C4-2B (cell line): ENCODE measurements around the gene TAS1R3.

Experiments used
- H3K27ac ChIP-seq: fragments of 450-650 bp; 2 replicates; pipeline ENCODE4 v1.5.1; 2017
- ZFX ChIP-seq: fragments of 450-650 bp; IDR thresholded peaks from 2 replicates; pipeline ENCODE4 v1.6.1; 2017
- TF ChIP-seq, protein P1 (sequence below): fragments of 450-650 bp; conservative IDR thresholded peaks from 2 replicates; pipeline ENCODE4 v1.5.1; 2017; ENCODE audit warnings: mild to moderate bottlenecking

Gene TAS1R3

DNA sequence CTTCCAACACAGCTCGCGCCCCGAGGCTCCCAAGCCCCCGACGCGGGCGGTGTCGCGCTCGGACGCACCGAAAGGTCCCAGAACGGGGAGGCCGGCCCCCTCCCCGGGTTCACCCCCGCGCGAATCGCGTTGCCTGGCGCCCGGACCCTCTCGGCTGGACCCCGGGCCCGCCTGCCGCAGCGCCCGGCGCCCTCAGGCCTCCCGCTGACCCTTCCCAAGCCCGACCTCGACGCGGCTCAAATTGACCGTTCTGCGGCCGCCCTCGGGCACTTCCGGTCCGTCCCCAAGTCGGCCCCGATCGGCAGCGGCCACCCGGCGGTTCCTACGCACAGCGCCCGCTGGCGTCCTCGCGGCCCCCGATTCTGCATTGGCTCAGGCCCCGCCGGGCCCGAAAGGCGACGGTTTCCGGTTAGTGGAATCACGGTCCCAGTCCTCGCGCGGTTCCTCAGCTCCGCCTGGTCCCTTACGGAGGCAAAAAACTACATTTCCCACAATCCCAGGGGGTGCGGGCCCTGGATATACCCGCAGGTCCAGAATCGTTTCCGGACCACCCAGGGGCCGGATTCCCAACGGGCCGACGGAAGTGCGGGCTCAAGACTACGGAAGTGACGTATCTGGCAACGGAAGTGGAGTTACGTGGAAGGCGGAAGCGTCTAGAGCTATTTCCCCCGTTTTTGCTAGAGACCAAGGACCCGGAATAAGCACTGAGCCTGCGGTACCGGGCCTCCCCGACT lies 44.0 kb downstream of the TAS1R3 start, which contains the start of gene AURKAIP1:
AURKAIP1 (minus strand) TSS at position 279 of the 734 bp plus-strand sequence. CDS start 451 bp downstream, outside the sequence.
- H3K27ac ChIP-seq, result peak within 1 kb of the TSS; percentile 96
- TF ChIP-seq ZFX, result peak; percentile 80; the same call in 1 of the 2 replicates
- TF ChIP-seq, protein P1, sequence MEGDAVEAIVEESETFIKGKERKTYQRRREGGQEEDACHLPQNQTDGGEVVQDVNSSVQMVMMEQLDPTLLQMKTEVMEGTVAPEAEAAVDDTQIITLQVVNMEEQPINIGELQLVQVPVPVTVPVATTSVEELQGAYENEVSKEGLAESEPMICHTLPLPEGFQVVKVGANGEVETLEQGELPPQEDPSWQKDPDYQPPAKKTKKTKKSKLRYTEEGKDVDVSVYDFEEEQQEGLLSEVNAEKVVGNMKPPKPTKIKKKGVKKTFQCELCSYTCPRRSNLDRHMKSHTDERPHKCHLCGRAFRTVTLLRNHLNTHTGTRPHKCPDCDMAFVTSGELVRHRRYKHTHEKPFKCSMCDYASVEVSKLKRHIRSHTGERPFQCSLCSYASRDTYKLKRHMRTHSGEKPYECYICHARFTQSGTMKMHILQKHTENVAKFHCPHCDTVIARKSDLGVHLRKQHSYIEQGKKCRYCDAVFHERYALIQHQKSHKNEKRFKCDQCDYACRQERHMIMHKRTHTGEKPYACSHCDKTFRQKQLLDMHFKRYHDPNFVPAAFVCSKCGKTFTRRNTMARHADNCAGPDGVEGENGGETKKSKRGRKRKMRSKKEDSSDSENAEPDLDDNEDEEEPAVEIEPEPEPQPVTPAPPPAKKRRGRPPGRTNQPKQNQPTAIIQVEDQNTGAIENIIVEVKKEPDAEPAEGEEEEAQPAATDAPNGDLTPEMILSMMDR, result no peak

DNA sequence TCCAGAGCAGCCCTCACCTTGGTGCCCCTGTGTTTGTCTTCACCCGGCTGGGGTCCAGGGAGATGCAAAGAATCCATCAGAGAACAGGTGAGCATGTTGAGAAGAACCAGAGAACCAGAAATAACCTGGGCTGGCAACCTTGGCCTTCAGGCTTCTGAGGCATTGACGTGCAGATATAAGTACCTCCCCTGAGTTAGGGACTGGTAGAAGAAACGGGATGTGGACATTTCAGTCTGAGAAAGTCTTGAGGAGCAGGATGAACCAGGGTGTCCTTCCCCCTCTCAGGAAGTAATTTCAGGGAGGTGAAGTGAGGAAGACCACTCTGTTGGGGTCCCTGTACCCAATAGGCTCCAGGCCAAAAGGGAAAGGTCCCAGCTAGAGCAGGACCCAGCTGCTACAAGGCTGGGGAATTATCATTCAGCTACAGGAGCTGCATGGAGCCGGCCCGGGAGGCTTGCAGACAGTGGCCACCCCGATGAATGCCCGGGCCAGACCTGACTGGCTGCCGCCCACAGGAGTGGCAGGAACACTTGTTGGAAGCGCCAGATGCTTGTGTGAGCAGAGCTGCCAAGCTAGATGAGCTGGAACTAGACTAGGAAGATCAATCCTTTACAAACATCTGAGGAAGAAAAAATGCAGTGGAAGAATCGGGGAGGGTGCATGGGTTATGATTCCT lies 45.6 kb downstream of the TAS1R3 start:
- no peak overlapping the region; the same call in 1 of the 2 replicates for H3K27ac ChIP-seq
- no peak for TF ChIP-seq ZFX
- TF ChIP-seq, protein P1, result no peak

DNA sequence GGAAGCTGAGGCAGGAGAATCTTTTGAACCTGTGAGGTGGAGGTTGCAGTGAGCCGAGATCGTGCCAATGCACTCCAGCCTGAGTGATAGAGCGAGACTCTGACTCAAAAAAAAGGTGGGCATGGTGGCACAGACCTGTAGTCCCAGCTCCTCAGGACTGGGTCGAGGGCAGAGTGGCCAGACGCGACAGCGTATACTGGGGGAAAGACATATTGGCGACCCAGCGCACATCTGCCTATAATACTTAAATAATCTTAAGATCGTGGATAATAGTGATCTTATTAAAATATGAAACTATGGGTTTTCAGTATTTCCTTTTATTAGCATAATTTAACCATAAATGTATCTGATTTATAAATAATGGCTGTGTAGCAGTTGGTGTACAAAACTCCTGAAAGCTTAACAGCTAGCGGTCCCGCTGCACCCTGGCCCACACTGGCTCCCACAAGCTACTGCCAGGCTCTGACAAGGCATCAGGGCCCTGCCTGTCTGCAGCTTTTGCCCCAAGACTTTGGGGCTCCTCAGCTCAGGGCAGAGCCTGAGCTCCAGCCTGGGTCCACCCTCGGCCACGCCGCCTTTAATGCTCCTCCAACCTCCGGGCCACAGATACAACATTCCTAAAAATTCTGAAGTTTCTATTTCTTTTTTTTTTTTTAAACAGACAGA lies 46.6 kb downstream of the TAS1R3 start:
- no peak overlapping the region for H3K27ac ChIP-seq
- no peak for TF ChIP-seq ZFX
- TF ChIP-seq, protein P1, result no peak

DNA sequence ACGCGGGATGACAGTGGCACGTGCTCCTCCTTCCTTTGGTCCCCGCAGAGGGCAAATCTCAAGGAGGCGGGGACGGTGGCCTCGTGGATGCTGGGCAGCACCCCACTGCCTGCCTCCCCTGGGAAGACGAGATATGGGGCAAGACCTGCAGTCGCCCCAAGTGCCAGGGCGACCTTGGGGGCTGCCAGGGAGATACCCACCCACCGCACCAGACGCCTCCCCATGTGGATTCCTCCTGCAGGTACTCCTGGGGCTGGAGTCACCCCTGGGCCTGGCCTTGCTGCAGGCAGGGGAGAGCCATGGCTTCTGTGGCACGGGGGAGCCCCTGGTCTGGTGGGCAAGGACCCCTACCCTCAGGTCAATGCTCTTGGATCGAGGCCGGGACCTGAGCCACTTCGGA lies 49.8 kb downstream of the TAS1R3 start:
- no peak overlapping the region for H3K27ac ChIP-seq
- no peak for TF ChIP-seq ZFX
- TF ChIP-seq, protein P1, result no peak

DNA sequence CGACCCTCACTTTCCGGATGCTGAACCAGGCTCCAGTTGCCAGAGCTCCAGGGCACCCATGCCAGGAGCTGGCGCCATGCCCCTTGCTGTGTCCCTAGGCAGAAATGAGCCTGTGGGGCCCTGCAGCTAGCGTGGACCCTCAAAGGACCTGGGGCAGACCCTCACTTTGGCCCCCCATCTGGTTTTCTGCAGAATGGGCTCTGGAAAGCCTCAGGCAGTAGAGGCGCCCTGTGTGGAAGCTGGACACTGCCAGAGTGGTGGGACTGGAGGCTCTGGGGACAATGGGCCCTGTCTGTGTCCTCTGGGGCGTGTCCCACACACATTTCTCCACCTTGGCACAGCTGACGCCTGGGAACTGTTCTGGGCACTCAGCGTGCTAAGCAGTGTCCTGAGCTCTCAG lies 50.2 kb downstream of the TAS1R3 start:
- TF ChIP-seq ZFX, result no peak
- TF ChIP-seq, protein P1, result no peak
- no peak overlapping the region for H3K27ac ChIP-seq
